Loucy (cell line): ENCODE measurements around the gene CSTPP1.

Experiments
- CTCF ChIP-seq: fragments of 200-600 bp; sonication (generic); conservative IDR thresholded peaks from 2 replicates; pipeline ENCODE4 v1.5.1; 2014; ENCODE audit warnings: mild to moderate bottlenecking, antibody characterized with exemption, low read length
- EZH2phosphoT487 ChIP-seq: fragments of 200-600 bp; IDR thresholded peaks from 2 replicates; pipeline ENCODE4 v1.6.1; 2018; ENCODE audit warnings: antibody characterized with exemption, mild to moderate bottlenecking, moderate library complexity, borderline replicate concordance

- TF ChIP-seq CTCF (no peak), EZH2phosphoT487 (no peak)
Observed at GRCh38 chr11:47105974-47106373, 169.4 kb downstream of the CSTPP1 start.
